GM21390 (cell line): ENCODE data around the gene KRTAP19-5.
"Not testable (repeated sequence)": the region's sequence is repeated elsewhere in the genome, so short reads cannot be mapped to it uniquely, and the experiment has no call there.

Experiments
- ATAC-seq: cut with Tn5 transposase; IDR thresholded peaks from one replicate; pipeline ENCODE4 v1.9.1; 2021; ENCODE audit not compliant: unreplicated experiment

Gene KRTAP19-5

GRCh38 chr21:30502041-30502440 is at the start of gene KRTAP19-5:
KRTAP19-5 (minus strand) TSS chr21:30502141; CDS start chr21:30502090, 51 bp downstream.
- no peak for ATAC-seq

GRCh38 chr21:30541764-30542163 is 39.8 kb upstream of the KRTAP19-5 start, which contains the start of gene KRTAP19-6:
KRTAP19-6 (minus strand) TSS chr21:30541864; CDS start chr21:30541833, 31 bp downstream.
- ATAC-seq = no peak

- ATAC-seq = no peak
These were observed 16.9 kb upstream of the KRTAP19-5 start for GRCh38 chr21:30518876-30519275.

GRCh38 chr21:30515681-30516080 is 13.7 kb upstream of the KRTAP19-5 start:
- ATAC-seq = no peak

GRCh38 chr21:30505621-30506205 is 3.8 kb upstream of the KRTAP19-5 start:
- ATAC-seq = not testable (repeated sequence)

- no peak for ATAC-seq
These were observed 4.9 kb downstream of the KRTAP19-5 start, which contains the start of gene KRTAP19-4 for GRCh38 chr21:30497065-30497464. KRTAP19-4 (minus strand) TSS chr21:30497165; CDS start chr21:30497110, 55 bp downstream.

GRCh38 chr21:30491963-30492428 is 9.9 kb downstream of the KRTAP19-5 start, which contains the start of gene KRTAP19-3:
KRTAP19-3 (minus strand) TSS chr21:30492013; CDS start chr21:30491957, 56 bp downstream.
- ATAC-seq = no peak

GRCh38 chr21:30487336-30487735 is 14.6 kb downstream of the KRTAP19-5 start, which contains the start of gene KRTAP19-2:
KRTAP19-2 (minus strand) TSS chr21:30487436; CDS start chr21:30487348, 88 bp downstream.
- ATAC-seq = no peak

- ATAC-seq = no peak
These were observed 15.8 kb downstream of the KRTAP19-5 start for GRCh38 chr21:30486180-30486579.

- ATAC-seq = no peak
These were observed 19.8 kb downstream of the KRTAP19-5 start for GRCh38 chr21:30482130-30482529.

- no peak for ATAC-seq
These were observed 21.8 kb downstream of the KRTAP19-5 start, which contains the start of gene KRTAP19-1 for GRCh38 chr21:30480145-30480544. KRTAP19-1 (minus strand) TSS chr21:30480367; CDS start chr21:30480317, 50 bp downstream.

- ATAC-seq = no peak
These were observed 22.7 kb downstream of the KRTAP19-5 start for GRCh38 chr21:30479259-30479658.

GRCh38 chr21:30478004-30478403 is 23.9 kb downstream of the KRTAP19-5 start:
- ATAC-seq = no peak

- no peak for ATAC-seq
These were observed 32.8 kb downstream of the KRTAP19-5 start for GRCh38 chr21:30468900-30469714.

GRCh38 chr21:30463713-30464112 is 38.2 kb downstream of the KRTAP19-5 start:
- ATAC-seq = no peak
